Caki2 (cell line): ENCODE data around the gene ZFTA. TPM values are rescaled to one million over a fixed set of nuclear protein-coding genes. Genes with fewer than 3 reads are reported as not detected.
"Not testable (repeated sequence)": the region's sequence is repeated elsewhere in the genome, so short reads cannot be mapped to it uniquely, and the experiment has no call there.

Experiments used
- DNase-seq: peaks from one replicate; pipeline ENCODE4 v3.0.0-alpha.2; 2015; ENCODE audit warnings: low read depth
- in situ Hi-C: cut with HindIII; loops from 2 replicates; pipeline ENCODE4 v1.10.0; 2016; ENCODE audit warnings: low sequenced_read_pairs, low pct_unique_long_range_greater_than_20kb, mixed read lengths
- total RNA-seq: library from RNA; depleted of rRNA; stranded (reverse); fragments of >200 nt; shearing (Covaris generic); gene quantifications from 2 replicates; pipeline ENCODE4 v1.2.3, GENCODE V29; 2014; ENCODE audit warnings: low replicate concordance; rRNA removed

ZFTA gene
- total RNA-seq = 6.1 and 21.5 TPM in 2 replicates

- in situ Hi-C loops = no loop called here
- DNase-seq = peak; percentile 27
Measured at GRCh38 chr11:63768237-63769041, at the start of gene ZFTA. Gene ZFTA, minus strand, starts transcription at chr11:63768775. Its CDS starts 153 bp downstream, at chr11:63768622.

- DNase-seq = no peak
- in situ Hi-C loops = no loop called here
Measured at GRCh38 chr11:63817758-63818498, 49.4 kb upstream of the ZFTA start.

GRCh38 chr11:63816732-63817131 lies 48.2 kb upstream of the ZFTA start:
- no peak for DNase-seq
- in situ Hi-C loops = no loop called here

- no peak for DNase-seq
- in situ Hi-C loops = no loop called here
Measured at GRCh38 chr11:63816166-63816565, 47.6 kb upstream of the ZFTA start.

GRCh38 chr11:63814383-63814736 lies 45.8 kb upstream of the ZFTA start:
- in situ Hi-C loops = no loop called here
- DNase-seq = no peak

- peak; percentile 27 for DNase-seq
- in situ Hi-C loops = no loop called here
Measured at GRCh38 chr11:63813563-63814382, 45.2 kb upstream of the ZFTA start.

GRCh38 chr11:63813035-63813562 lies 44.5 kb upstream of the ZFTA start, which contains the start of gene SPINDOC:
Gene SPINDOC, plus strand, starts transcription at chr11:63813456. Its CDS starts 231 bp downstream, at chr11:63813687.
- peak; percentile 63 for DNase-seq
- in situ Hi-C loops = no loop called here

GRCh38 chr11:63811522-63811921 lies 42.9 kb upstream of the ZFTA start:
- DNase-seq = no peak
- in situ Hi-C loops = no loop called here

GRCh38 chr11:63810383-63810782 lies 41.8 kb upstream of the ZFTA start:
- in situ Hi-C loops, DNase-seq: not testable (repeated sequence)

- in situ Hi-C loops = no loop called here
- DNase-seq = no peak
Measured at GRCh38 chr11:63805844-63806415, 37.4 kb upstream of the ZFTA start.

GRCh38 chr11:63804259-63804658 lies 35.7 kb upstream of the ZFTA start:
- DNase-seq = no peak
- in situ Hi-C loops = no loop called here

- in situ Hi-C loops = no loop called here
- peak; percentile 83 for DNase-seq
Measured at GRCh38 chr11:63802637-63803414, 34.3 kb upstream of the ZFTA start.

- no peak for DNase-seq
- in situ Hi-C loops = no loop called here
Measured at GRCh38 chr11:63800921-63801320, 32.3 kb upstream of the ZFTA start.

- in situ Hi-C loops = no loop called here
- DNase-seq = no peak
Measured at GRCh38 chr11:63795066-63795465, 26.5 kb upstream of the ZFTA start.

- no peak for DNase-seq
Measured at GRCh38 chr11:63793161-63793560, 24.6 kb upstream of the ZFTA start.

GRCh38 chr11:63791495-63792167 lies 23.1 kb upstream of the ZFTA start:
- in situ Hi-C loops = no loop called here
- DNase-seq = peak; percentile 12

More at GRCh38 chr11:63793161-63793560, 24.6 kb upstream of the ZFTA start:
- in situ Hi-C loops = no loop called here

GRCh38 chr11:63785823-63786222 lies 17.2 kb upstream of the ZFTA start:
- in situ Hi-C loops = no loop called here
- DNase-seq = no peak
